Thyroid gland (tissue), 4 donors: Measurements from ENCODE around the gene PTGS1. TPM values are rescaled to one million over a fixed set of nuclear protein-coding genes. Genes with fewer than 3 reads are reported as not detected.

Experiments used
- DNase-seq, 2 donors: peaks; one replicate each; pipeline ENCODE4 v3.0.0-alpha.2; 2019
- H3K27ac ChIP-seq, 3 donors: fragments of 200-600 bp; sonication (generic); 1 replicate in 2 of 3; 2 replicates in 1 of 3; pipeline ENCODE4 v1.5.1; 2016 to 2019; ENCODE audit warnings: mild to moderate bottlenecking in 1 of 3, moderate library complexity in 1 of 3
- H3K27me3 ChIP-seq: fragments of 200-600 bp; sonication (generic); one replicate; pipeline ENCODE4 v1.5.1; 2019
- H3K36me3 ChIP-seq, 2 donors: fragments of 200-600 bp; sonication (generic); one replicate each; pipeline ENCODE4 v1.5.1; 2016 to 2019
- H3K4me1 ChIP-seq, 2 donors: fragments of 200-600 bp; sonication (generic); one replicate each; pipeline ENCODE4 v1.5.1; 2017 to 2019
- H3K4me3 ChIP-seq, 3 donors: fragments of 200-600 bp; sonication (generic); replicated peaks in 1 of 3; 1 replicate in 2 of 3; 2 replicates in 1 of 3; pipeline ENCODE4 v1.5.1; 2016; ENCODE audit warnings: mild to moderate bottlenecking in 1 of 3
- H3K9me3 ChIP-seq: fragments of 200-600 bp; sonication (generic); one replicate; pipeline ENCODE4 v1.5.1; 2017
- POLR2A ChIP-seq, 2 donors: fragments of 450-650 bp; IDR thresholded peaks; one replicate each; pipeline ENCODE4 v1.6.1; 2017; ENCODE audit warnings: antibody characterized with exemption in 2 of 2, mild to moderate bottlenecking in 2 of 2, moderate library complexity in 1 of 2
- WGBS, 2 donors: methylation state at CpG; one replicate each; pipeline ENCODE4 v1.1.5; 2017; 5-methylcytosine and 5-hydroxymethylcytosine counted together
- intact Hi-C: fragments of 100-400 bp; cut with DNase I; formaldehyde crosslinking; loops from one replicate; pipeline ENCODE4 v1.15.1; 2023
- total RNA-seq, 4 donors: library from RNA; depleted of rRNA; stranded (reverse); fragments of >200 nt; gene quantifications; one replicate each; pipeline ENCODE4 v1.2.3, GENCODE V29; 2016
- TF ChIP-seq, protein P1 (sequence below), 6 experiments: fragments of 200-600 bp in 3 of 6; fragments of 450-650 bp in 3 of 6; sonication (generic) in 3 of 6; IDR thresholded peaks; one replicate each; pipeline ENCODE4 v1.5.1; 2016 to 2019; ENCODE audit warnings: antibody characterized with exemption in 6 of 6, mild to moderate bottlenecking in 2 of 6, inconsistent platforms in 1 of 6, moderate library complexity in 1 of 6

PTGS1 gene
- total RNA-seq, 4 donors from 2014 or later: 2.3 to 4.0 (median 3.5) TPM

- intact Hi-C loops: no loop called here
- TF ChIP-seq, protein P1, sequence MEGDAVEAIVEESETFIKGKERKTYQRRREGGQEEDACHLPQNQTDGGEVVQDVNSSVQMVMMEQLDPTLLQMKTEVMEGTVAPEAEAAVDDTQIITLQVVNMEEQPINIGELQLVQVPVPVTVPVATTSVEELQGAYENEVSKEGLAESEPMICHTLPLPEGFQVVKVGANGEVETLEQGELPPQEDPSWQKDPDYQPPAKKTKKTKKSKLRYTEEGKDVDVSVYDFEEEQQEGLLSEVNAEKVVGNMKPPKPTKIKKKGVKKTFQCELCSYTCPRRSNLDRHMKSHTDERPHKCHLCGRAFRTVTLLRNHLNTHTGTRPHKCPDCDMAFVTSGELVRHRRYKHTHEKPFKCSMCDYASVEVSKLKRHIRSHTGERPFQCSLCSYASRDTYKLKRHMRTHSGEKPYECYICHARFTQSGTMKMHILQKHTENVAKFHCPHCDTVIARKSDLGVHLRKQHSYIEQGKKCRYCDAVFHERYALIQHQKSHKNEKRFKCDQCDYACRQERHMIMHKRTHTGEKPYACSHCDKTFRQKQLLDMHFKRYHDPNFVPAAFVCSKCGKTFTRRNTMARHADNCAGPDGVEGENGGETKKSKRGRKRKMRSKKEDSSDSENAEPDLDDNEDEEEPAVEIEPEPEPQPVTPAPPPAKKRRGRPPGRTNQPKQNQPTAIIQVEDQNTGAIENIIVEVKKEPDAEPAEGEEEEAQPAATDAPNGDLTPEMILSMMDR (IDR thresholded peaks at IDR 0.05): no peak
- no peak for TF ChIP-seq POLR2A (IDR thresholded peaks at IDR 0.05)
- Histone ChIP-seq H3K27ac (no peak overlapping the region), H3K27me3 (no peaks in the 10 kb centered on the region), H3K4me1 (no peaks in the 10 kb centered on the region), H3K4me3 (no peak overlapping the region), H3K9me3 (no peaks in the 10 kb centered on the region), H3K36me3 (no peaks in the 10 kb centered on the region)
- no peak for DNase-seq
- WGBS, 2 donors: 48 to 69% methylated on average over 6 of the region's 6 CpGs
These were observed 32.3 kb upstream of the PTGS1 start for GRCh38 chr9:122338536-122338935.

- H3K27ac ChIP-seq: no peak overlapping the region
- no peak for DNase-seq
These were observed 31.8 kb upstream of the PTGS1 start for GRCh38 chr9:122338994-122339393.

DNA sequence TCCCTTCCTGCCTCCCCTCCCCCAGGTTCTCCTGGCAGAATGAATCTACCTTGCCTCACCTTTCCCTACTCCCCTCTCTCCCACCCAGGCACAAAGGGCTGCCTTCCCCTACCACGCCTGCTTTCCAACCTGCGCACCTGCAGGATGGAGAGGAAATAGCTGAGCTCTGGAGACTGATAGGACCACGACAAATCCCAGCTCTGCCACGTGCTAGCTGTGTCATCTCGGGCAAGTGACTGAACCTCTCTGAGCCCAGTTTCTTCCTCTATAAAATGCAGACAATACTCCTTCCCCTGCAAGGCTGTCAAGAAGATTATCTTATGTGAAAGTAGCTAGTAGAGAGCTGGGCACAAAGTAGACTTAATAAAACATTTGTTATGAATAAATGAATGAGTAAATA is 31.2 kb upstream of the PTGS1 start:
- Histone ChIP-seq H3K9me3 (no peaks in the 10 kb centered on the region), H3K4me1 (no peaks in the 10 kb centered on the region), H3K27ac (no peak overlapping the region), H3K4me3 (no peak overlapping the region), H3K36me3 (no peaks in the 10 kb centered on the region), H3K27me3 (no peaks in the 10 kb centered on the region)
- TF ChIP-seq, protein P1 (IDR thresholded peaks at IDR 0.05): no peak
- TF ChIP-seq POLR2A (IDR thresholded peaks at IDR 0.05): no peak
- WGBS, 2 donors: 67 to 70% methylated on average over 5 of the region's 5 CpGs
- intact Hi-C loops: no loop called here
- no peak for DNase-seq

More at GRCh38 chr9:122338994-122339393, 31.8 kb upstream of the PTGS1 start:
- no peak overlapping the region for H3K4me3 ChIP-seq
- intact Hi-C loops: no loop called here
- H3K27me3 ChIP-seq: no peaks in the 10 kb centered on the region
- no peaks in the 10 kb centered on the region for H3K36me3 ChIP-seq
- WGBS, 2 donors: 64 to 69% methylated on average over 3 of the region's 3 CpGs
- TF ChIP-seq, protein P1 (IDR thresholded peaks at IDR 0.05): no peak
- no peak for TF ChIP-seq POLR2A (IDR thresholded peaks at IDR 0.05)
- no peaks in the 10 kb centered on the region for H3K9me3 ChIP-seq
- H3K4me1 ChIP-seq: no peaks in the 10 kb centered on the region

GRCh38 chr9:122340161-122340560 is 30.7 kb upstream of the PTGS1 start:
- H3K36me3 ChIP-seq: no peaks in the 10 kb centered on the region
- H3K9me3 ChIP-seq: no peaks in the 10 kb centered on the region
- H3K27me3 ChIP-seq: no peaks in the 10 kb centered on the region
- 59 to 69% methylated on average over 6 of the region's 6 CpGs for WGBS, 2 donors
- H3K4me3 ChIP-seq: no peak overlapping the region
- intact Hi-C loops: no loop called here
- H3K27ac ChIP-seq: no peak overlapping the region
- H3K4me1 ChIP-seq: no peaks in the 10 kb centered on the region
- DNase-seq: no peak
- TF ChIP-seq POLR2A (IDR thresholded peaks at IDR 0.05): no peak
- TF ChIP-seq, protein P1 (IDR thresholded peaks at IDR 0.05): no peak

- DNase-seq: no peak
- Histone ChIP-seq H3K27ac (no peak overlapping the region), H3K36me3 (no peaks in the 10 kb centered on the region), H3K4me1 (peaks cover 6 to 9% of the 10 kb centered on the region in 2 donors), H3K4me3 (no peak overlapping the region), H3K27me3 (no peaks in the 10 kb centered on the region), H3K9me3 (no peaks in the 10 kb centered on the region)
- 75 to 81% methylated on average over 15 of the region's 15 CpGs for WGBS, 2 donors
- intact Hi-C loops: no loop called here
- TF ChIP-seq POLR2A (IDR thresholded peaks at IDR 0.05): no peak
- TF ChIP-seq, protein P1 (IDR thresholded peaks at IDR 0.05): no peak
These were observed 28.3 kb upstream of the PTGS1 start for GRCh38 chr9:122342323-122343050.
